Pons (tissue), 1 donor: ENCODE measurements around the gene ITGAE.
A peak's percentile ranks its signal among the peaks of the same experiment; 100 is the strongest.

Source experiments
- DNase-seq: peaks from one replicate; pipeline ENCODE4 v3.0.0-alpha.2; 2016; ENCODE audit warnings: low spot score

Gene ITGAE

DNA sequence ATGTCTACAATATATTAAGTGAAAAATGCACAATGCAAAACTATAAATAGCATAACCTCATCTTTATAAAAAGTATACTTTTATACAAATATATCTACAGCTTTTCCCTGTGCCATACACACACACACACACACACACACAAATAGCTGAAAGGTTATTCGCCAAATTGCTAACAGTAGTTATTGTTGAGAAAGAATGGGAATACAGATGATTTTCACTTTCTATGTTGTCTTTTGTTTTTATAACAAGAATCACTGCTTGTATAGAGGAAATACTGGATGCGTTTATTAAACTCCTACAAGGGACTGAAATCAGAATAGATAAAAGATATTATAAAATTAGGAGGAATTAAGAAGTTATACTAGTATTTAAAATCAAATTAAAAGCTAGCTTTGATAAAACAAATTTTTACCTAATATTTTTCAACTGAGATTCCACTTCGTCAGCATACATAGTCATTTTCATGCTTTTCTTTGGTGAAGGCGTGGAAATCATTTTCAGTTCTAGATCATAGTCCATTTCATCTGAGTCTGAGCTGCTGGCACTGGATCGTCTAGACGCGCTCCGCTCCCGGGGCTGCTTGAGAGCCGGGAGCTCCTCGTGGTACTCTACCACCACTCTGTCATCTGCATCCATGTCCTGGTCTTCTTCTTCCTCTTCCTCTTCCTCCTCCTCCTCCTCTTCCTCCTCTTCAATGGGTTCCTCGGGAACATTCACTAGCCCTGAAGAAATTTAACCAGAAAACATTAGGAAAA lies 17.0 kb upstream of the ITGAE start:
- DNase-seq, result peak; percentile 91

- DNase-seq, result no peak
Observed at GRCh38 chr17:3815925-3816324, 14.9 kb upstream of the ITGAE start.

GRCh38 chr17:3815122-3815521 lies 14.1 kb upstream of the ITGAE start:
- no peak for DNase-seq

GRCh38 chr17:3814361-3814760 lies 13.4 kb upstream of the ITGAE start:
- DNase-seq, result no peak

DNA sequence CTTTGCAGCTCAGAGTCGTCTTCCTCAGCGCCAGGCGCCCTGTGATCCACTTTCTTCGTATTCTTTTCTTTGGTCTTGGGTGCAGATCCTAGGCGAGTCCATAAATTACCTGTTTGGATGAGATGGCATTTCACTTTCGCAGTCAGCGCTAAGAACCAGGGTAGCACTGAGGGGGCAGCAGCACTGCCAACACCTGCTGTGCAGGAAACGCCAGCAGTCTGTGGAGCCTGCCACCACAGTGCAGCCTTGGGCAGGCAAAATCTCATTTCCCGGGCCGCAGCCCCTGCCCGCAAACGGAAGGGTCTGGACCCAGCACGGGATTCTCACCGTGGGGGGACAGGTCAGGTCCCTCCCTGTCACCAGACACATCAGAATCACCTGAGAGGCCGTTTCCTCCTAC lies 12.2 kb upstream of the ITGAE start:
- DNase-seq, result no peak

DNA sequence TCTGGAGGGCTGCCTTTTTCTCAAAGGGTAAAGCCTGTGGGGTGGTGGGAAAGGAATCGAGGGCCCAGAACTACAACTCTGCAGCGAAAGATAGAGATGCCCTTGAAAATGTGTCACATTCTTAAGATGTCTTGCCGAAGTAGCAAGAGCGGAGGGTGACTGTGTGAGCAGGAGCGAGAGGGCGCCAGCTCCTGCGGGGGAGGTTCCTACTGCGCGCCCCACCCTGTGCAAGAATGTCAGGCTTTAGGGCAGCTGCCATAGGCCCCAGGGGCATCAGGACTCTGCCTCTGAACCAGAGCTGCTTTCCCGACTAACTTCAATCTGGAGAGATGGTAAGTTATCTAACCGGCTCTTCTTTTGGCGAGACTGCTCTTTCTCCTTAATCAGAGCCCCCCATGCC lies 11.8 kb upstream of the ITGAE start:
- no peak for DNase-seq

- no peak for DNase-seq
Observed at GRCh38 chr17:3812284-3812683, 11.3 kb upstream of the ITGAE start.

- no peak for DNase-seq
Observed at GRCh38 chr17:3810019-3810418, 9.0 kb upstream of the ITGAE start.

- DNase-seq, result no peak
Observed at GRCh38 chr17:3809135-3809534, 8.1 kb upstream of the ITGAE start.

DNA sequence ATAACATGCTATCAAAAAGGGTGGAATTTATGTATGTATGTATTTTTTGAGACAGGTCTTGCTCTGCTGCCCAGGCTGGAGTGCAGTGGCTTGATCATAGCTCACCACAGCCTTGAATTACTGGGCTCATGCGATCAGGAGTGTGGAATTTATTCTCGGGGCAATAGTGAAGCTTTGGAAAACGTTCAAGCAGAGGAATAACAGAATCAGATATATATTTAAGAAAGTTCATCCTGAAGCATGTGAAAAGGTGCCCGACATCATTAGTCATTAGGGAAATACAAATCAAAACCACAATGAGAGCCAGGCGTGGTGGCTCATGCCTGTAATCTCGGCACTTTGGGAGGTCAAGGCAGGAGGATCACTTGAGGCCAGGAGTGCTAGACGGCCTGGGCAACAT lies 7.7 kb upstream of the ITGAE start:
- DNase-seq, result no peak

DNA sequence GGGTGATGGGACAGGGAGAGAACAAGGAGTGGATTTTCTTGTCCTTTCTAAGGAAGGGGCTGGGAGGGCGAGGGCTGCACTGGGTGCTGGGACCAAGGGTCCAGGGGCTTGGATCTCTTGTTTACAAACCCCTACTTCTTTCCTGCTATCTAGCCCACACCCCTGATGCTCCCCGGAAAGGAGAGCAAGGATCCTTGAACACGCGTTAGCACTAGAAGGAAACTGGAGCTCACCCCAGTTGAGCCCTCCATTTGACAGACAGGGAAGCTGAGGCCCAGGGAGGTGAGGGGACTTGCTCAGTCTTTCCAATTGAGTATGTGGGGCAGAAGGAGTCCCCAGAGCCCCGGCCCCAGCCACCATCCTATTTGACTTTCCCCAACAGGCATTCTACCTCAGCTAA lies 4.6 kb upstream of the ITGAE start:
- DNase-seq, result no peak

- no peak for DNase-seq
Observed at GRCh38 chr17:3804503-3804931, 3.5 kb upstream of the ITGAE start.

DNA sequence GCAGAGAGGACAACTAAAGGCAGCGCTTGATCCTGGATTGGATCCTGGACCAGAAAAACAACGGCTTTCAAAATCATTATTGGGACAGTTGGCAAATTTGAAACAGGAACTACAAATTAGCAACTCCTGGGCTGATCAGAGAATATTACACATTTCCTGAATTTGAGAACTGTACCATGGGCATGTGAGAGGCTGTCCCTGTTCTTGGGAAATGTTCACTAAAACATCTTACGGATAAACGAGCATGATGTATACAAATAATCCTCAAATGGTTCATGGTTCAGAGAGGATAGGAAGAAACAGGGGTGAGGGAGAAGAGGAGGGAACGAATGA lies 2.3 kb upstream of the ITGAE start:
- no peak for DNase-seq

DNA sequence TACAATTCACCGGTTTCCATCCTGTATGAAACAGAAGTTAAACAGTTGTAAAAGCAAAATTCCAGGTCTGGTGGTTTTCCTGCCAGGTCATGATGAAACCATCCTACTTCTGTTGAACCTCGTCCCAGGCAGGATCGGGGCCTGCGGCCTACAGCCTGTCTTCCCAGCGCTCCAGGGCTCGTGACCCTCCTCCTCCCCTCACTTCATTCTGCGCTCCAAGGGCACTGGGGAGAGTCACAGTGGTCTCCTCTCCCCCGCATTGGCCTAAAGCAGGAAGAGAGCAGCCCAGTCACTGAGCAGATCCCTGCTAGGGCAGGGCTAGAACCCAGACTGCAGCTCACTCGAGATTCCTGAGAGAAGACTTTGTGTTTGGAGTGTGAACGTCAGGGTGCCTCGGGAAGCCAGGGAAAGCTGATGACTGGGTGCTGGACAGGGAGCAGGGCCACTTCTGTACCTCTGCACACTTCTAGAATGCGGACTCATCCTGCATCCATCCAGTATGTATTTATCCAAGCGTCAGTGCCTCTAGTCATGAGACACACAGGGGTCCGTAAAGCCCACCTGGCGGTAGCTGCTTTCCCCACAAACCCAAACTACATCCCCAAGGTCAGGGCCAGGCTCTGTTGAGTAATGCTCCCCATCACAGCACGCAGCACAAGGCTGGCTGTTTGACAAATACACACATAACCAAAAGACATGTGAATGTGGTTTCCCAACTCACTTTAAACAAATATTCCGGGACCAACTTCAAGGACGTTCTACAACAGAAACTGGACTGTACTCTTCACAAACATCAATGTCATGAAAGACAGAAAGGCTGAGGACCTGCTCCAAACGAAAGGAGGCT lies 1.7 kb upstream of the ITGAE start:
- no peak for DNase-seq

- no peak for DNase-seq
Observed at GRCh38 chr17:3801792-3802191, 804 bp upstream of the ITGAE start.

GRCh38 chr17:3801347-3801746 lies 359 bp upstream of the ITGAE start:
- no peak for DNase-seq

- DNase-seq, result no peak
Observed at GRCh38 chr17:3799181-3799945, 1.6 kb downstream of the ITGAE start.

DNA sequence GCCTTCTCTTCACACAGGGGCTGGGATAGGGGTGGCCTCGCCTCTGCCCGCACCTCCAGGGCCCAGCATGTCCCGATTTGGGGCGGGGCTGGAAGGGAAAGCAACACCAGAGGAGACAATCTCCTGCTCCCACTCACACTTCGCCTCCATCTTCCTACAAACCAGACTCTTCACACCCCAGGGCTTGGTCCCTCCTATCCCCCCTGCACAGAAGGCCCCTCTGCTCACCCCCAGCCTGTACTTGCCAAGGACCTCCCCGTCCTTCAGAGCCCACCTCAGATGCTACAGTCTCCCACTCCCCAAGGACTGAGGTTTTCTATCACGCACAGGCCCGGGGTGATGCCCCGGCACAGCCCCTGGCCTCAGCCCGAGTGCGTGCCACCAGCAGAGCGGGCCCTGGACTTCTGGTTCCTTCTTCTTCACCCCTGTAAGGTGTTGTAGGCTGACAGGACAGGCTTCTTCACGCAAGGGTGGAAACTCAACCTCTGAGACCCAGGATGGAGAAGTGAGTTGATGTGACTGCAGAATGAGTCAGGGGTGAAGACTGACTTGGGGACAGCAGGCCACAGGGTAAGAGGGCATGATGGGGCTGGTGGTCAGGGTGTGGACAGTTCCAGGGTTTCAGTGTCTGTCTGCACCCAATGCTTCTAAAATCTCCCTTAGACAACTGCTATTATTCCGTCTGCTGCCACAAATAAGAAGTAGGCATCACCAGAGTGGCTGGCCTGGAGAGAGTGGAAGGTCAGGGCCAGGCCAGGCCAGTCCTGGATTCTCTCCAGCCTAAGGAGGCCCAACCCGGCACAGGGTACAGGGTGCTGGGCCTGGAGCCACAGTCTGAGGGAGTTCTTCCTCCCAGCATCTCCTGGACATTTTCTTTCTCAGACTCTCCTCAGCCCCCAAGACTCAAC lies 2.5 kb downstream of the ITGAE start:
- DNase-seq, result no peak

DNA sequence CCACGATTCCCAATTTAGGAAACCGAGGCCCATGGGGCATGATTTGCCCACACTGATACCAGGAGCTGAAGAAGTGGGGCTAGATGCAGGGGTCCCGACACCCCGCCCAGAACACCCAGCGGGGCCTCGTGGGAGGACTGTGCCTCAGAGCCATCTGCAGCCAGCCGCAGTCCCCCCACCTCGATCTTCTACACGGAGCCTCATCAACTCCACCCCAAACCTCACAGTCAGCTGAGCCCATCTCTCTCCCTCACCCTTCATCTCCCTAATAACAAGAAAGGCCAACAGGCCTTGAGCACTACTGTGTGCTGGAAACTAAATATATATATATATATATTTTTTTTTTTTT lies 4.2 kb downstream of the ITGAE start:
- DNase-seq, result no peak

DNA sequence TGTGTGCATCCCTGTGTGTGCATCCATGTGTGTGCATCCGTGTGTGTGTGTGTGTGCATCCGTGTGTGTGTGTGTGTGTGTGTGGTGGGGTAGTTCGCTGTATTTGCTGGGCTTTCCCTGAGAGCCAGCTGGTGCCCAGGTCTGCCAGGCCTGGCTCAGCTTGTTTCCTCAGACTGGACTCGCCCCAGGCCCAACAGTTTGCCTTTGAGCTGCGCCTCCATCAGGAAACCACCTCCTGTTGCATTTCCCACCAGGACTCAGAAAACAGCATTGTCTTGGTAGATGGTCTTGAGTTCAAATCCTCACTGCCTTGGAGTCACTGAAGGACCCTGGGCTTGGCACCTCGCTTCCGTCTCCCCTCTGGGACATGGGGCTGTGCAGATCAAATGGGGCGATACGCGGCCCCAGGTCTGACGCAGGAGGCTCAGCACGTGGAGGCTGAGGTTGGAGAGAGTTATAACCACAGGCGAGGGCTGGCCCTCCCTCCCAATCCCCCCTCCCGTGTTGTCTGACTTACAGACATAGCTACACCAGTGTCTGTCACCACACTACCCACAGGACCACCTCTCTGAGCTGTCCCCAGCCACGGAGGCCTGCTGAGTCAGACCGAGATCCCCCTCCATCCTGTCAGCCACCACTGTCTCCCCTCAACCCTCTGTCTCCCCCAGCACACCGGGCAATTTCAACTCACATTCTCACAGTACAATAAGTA lies 4.7 kb downstream of the ITGAE start:
- DNase-seq, result no peak

GRCh38 chr17:3795390-3796102 lies 5.4 kb downstream of the ITGAE start:
- DNase-seq, result no peak
